ENCODE data around the gene CCDC8. TPM values are rescaled to one million over a fixed set of nuclear protein-coding genes. Genes with fewer than 3 reads are reported as not detected.

Gene CCDC8
- total RNA-seq, 2 donors from 2014 or later = 20.4 to 32.7 TPM

DNA sequence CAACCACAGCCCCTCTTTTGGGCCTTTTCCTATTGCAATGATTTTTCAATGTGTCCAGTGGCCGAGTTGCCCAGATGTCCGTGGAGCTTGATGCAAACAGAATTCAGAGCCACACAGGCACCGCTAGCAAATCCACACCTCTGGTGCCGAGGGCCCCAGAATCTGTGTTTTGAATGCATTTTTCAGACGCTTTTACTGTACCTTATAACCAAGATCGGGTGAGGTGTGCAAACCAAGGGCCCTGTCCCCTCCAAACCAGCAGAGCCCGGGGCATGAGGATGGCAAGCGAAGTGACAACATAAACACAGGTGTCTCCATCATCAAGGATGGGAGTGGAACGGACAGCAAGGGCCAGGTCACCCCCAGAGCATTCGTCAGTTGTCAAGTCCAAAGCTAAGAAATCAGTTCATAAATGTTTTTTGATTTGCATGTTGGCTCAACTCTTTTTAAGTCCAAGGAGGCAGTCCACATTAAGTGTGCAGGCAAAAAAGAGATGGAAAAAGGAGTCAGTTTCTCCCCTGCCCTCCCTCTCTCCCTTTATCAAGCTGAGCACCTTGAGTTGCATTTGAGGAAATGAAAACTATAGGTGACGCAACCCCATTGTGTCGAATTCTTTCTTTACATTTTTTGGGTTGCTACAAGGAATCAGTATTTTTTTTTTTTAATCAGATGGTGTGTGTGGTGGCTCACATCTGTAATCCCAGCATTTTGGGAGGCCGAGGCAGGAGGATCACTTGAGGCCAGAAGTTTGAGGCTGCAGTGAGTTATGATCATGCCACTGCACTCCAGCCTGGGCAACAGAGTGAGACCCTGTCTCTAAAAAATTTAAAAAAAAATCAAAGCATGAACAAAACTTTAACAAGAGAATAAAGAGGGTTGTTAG, 2.9 kb downstream of the CCDC8 start:
- peak overlapping the region in 1 of 2 donors; percentile 31 for H3K4me3 ChIP-seq
- H3K9me3 ChIP-seq = no peaks in the 10 kb centered on the region
- H3K4me1 ChIP-seq (replicated peaks) = no peaks in the 10 kb centered on the region
- intact Hi-C loops (cut with DNase I) = no loop called here
- H3K27me3 ChIP-seq (replicated peaks; ENCODE audit: insufficient read depth) = no peaks in the 10 kb centered on the region
- 74% methylated on average over 13 of the region's 13 CpGs for WGBS
- TF ChIP-seq POLR2AphosphoS5 (IDR thresholded peaks at IDR 0.05) (no peak), POLR2A (IDR thresholded peaks at IDR 0.05) (no peak)
- TF ChIP-seq, protein P1, sequence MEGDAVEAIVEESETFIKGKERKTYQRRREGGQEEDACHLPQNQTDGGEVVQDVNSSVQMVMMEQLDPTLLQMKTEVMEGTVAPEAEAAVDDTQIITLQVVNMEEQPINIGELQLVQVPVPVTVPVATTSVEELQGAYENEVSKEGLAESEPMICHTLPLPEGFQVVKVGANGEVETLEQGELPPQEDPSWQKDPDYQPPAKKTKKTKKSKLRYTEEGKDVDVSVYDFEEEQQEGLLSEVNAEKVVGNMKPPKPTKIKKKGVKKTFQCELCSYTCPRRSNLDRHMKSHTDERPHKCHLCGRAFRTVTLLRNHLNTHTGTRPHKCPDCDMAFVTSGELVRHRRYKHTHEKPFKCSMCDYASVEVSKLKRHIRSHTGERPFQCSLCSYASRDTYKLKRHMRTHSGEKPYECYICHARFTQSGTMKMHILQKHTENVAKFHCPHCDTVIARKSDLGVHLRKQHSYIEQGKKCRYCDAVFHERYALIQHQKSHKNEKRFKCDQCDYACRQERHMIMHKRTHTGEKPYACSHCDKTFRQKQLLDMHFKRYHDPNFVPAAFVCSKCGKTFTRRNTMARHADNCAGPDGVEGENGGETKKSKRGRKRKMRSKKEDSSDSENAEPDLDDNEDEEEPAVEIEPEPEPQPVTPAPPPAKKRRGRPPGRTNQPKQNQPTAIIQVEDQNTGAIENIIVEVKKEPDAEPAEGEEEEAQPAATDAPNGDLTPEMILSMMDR (IDR thresholded peaks at IDR 0.05) = no peak
- DNase-seq (ENCODE audit: low spot score) = no peak
- H3K36me3 ChIP-seq = no peaks in the 10 kb centered on the region
- H3K27ac ChIP-seq = no peak overlapping the region

DNA sequence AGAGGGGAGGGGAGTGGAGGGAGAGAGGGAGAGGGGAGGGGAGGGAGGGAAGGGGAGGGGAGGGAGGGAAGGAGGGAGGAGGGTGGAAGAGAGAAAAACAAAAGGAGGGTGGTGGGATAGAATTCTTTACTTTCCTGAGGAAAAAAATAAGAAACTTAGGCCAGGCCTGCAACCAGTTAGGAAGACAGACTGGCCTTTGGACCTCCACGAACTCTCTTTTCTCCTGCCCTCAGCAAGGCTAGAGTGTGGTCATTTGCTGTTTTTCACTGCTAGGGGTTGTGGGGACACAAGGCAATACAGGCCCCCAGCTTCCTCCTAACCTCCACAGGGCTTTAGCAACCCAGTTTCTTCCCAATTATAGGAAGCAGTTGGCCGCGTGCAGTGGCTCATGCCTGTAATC, 4.2 kb downstream of the CCDC8 start:
- Histone ChIP-seq H3K27me3 (replicated peaks; ENCODE audit: insufficient read depth) (no peaks in the 10 kb centered on the region), H3K4me3 (no peak overlapping the region), H3K27ac (peak overlapping the region in 1 of 2 donors; percentile 42), H3K9me3 (no peaks in the 10 kb centered on the region), H3K36me3 (no peaks in the 10 kb centered on the region), H3K4me1 (replicated peaks) (peaks cover 3% of the 10 kb centered on the region)
- TF ChIP-seq POLR2AphosphoS5 (IDR thresholded peaks at IDR 0.05) (no peak), POLR2A (IDR thresholded peaks at IDR 0.05) (no peak)
- TF ChIP-seq, protein P1 (IDR thresholded peaks at IDR 0.05) = no peak
- DNase-seq (ENCODE audit: low spot score) = no peak
- WGBS = 80% methylated on average over 3 of the region's 3 CpGs
- intact Hi-C loops (cut with DNase I) = no loop called here

DNA sequence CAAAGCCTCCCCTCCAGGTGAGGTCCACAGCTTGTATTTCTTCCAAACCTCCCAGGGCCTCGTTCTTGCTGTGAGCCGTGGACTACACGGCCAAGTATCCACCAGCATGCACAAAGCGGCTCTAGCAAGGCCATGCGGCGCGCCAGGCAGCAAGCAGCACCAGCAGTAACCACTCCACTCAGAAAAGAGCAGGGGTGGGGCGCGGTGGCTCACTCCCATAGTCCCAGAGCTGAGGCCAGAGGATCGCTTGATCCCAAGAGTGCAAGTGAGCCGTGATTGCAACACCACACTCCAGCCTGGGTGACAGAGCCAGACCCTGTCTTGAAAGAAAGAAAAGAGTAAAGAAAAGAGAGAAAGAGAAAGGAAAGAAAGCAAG, 4.7 kb downstream of the CCDC8 start:
- H3K9me3 ChIP-seq = no peaks in the 10 kb centered on the region
- no peak overlapping the region for H3K4me3 ChIP-seq
- H3K4me1 ChIP-seq (replicated peaks) = peaks cover 3% of the 10 kb centered on the region
- TF ChIP-seq POLR2AphosphoS5 (IDR thresholded peaks at IDR 0.05) = peak; percentile 26
- TF ChIP-seq, protein P1 (IDR thresholded peaks at IDR 0.05) = no peak
- 5% methylated on average over 11 of the region's 11 CpGs for WGBS
- H3K36me3 ChIP-seq = no peaks in the 10 kb centered on the region
- peak overlapping the region in 1 of 2 donors; percentile 42 for H3K27ac ChIP-seq
- peak; percentile 42 for DNase-seq (ENCODE audit: low spot score)
- intact Hi-C loops (cut with DNase I) = no loop called here
- H3K27me3 ChIP-seq (replicated peaks; ENCODE audit: insufficient read depth) = no peaks in the 10 kb centered on the region

DNA sequence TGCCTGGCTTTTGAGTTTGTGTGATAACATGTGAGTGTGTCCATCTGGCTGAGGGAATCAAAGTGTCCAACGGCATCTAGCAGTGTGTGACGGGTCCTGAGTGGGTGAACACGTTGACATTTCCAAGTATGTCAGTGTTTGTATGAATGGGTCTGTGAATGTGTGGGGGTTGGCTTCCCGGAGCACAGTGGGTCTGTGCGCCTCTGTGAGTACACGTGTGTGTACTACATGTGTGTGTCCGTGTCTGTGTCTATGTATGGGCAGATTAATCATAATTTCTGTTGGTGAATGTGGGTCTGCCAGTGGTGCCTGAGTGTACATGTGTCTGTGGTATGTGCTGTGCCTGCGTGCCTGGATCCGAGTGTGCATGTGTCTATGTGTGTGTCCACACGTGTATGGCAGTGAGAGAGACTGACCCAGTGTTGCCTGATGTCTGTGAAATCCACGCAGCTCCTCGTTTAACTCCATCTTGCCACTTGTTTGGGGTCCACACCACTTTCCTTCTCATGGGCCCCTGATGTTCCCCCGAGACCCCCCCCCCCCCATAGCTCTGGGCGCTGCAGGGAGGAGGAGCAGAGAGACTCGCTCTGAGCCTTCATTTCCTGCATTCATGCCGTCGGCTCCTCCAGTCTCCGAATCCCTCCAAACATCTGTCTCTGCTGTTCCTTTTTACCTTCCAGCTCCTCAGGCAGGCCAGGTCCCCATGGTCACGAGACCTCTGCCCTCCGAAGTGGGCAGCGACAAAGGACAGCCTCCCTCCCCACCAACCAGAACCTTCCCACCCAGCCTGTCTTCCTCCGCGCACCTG, 5.3 kb downstream of the CCDC8 start:
- no peaks in the 10 kb centered on the region for H3K27me3 ChIP-seq (replicated peaks; ENCODE audit: insufficient read depth)
- H3K27ac ChIP-seq = peak overlapping the region in 1 of 2 donors; percentile 42
- no peak for DNase-seq (ENCODE audit: low spot score)
- H3K36me3 ChIP-seq = no peaks in the 10 kb centered on the region
- H3K4me1 ChIP-seq (replicated peaks) = peaks cover 3% of the 10 kb centered on the region
- H3K9me3 ChIP-seq = no peaks in the 10 kb centered on the region
- 29% methylated on average over 23 of the region's 23 CpGs for WGBS
- intact Hi-C loops (cut with DNase I) = no loop called here
- TF ChIP-seq POLR2A (IDR thresholded peaks at IDR 0.05) (no peak), POLR2AphosphoS5 (IDR thresholded peaks at IDR 0.05) (no peak)
- TF ChIP-seq, protein P1 (IDR thresholded peaks at IDR 0.05) = no peak
- no peak overlapping the region for H3K4me3 ChIP-seq
